K562 (cell line): Measurements from ENCODE around the gene SLC35A2. TPM values are rescaled to one million over a fixed set of nuclear protein-coding genes. Genes with fewer than 3 reads are reported as not detected.

Experiments used
- BCLAF1 ChIP-seq, 2 experiments: fragments of 450-650 bp in 1 of 2; IDR thresholded peaks; 2 replicates each; pipeline ENCODE4 v1.6.1; 2011 to 2017; ENCODE audit warnings: low read depth in 2 of 2, antibody characterized with exemption in 1 of 2, borderline replicate concordance in 1 of 2, low read length in 1 of 2, mild to moderate bottlenecking in 1 of 2, mixed read lengths in 1 of 2; ENCODE audit not compliant: control insufficient read depth in 1 of 2
- CBX2 ChIP-seq: fragments of 200-600 bp; sonication (generic); IDR thresholded peaks from one replicate; pipeline ENCODE4 v1.6.1; 2012; ENCODE audit warnings: mild to moderate bottlenecking, low read length, inconsistent platforms; ENCODE audit not compliant: insufficient read depth, poor library complexity, severe bottlenecking
- CEBPG ChIP-seq, 3 experiments: fragments of 200-800 bp in 1 of 3; sonication (Bioruptor generic) in 1 of 3; sonication (generic) in 1 of 3; formaldehyde crosslinking in 1 of 3; IDR thresholded peaks in 2 of 3; conservative IDR thresholded peaks in 1 of 3; 2 replicates each; pipeline versions ENCODE4 v1.6.1 to v1.8.0; 2016 to 2022; ENCODE audit warnings: missing compliant biosample characterization in 2 of 3, missing genetic modification characterization in 2 of 3, mild to moderate bottlenecking in 1 of 3, missing genetic modification reagents in 1 of 3
- HMGN3 ChIP-seq: IDR thresholded peaks from 2 replicates; pipeline ENCODE4 v1.6.1; 2011; ENCODE audit warnings: borderline replicate concordance, low read depth, mild to moderate bottlenecking, mixed read lengths, low read length; ENCODE audit not compliant: insufficient read length; ENCODE audit errors: extremely low read depth
- HMGXB4 ChIP-seq: sonication (generic); formaldehyde crosslinking; IDR thresholded peaks from 2 replicates; pipeline ENCODE4 v1.8.1; 2023; ENCODE audit warnings: mild to moderate bottlenecking, missing genetic modification reagents
- MCM2 ChIP-seq: fragments of 450-650 bp; IDR thresholded peaks from 2 replicates; pipeline ENCODE4 v1.6.1; 2017; ENCODE audit warnings: low read depth, mild to moderate bottlenecking
- NONO ChIP-seq, 2 experiments: fragments of 200-400 bp in 1 of 2; fragments of 450-650 bp in 1 of 2; formaldehyde crosslinking in 1 of 2; IDR thresholded peaks; 2 replicates each; pipeline ENCODE4 v1.6.1; 2017; ENCODE audit warnings: low read depth in 2 of 2, mild to moderate bottlenecking in 2 of 2, moderate library complexity in 2 of 2, low read length in 1 of 2
- POLR2AphosphoS5 ChIP-seq: IDR thresholded peaks from 2 replicates; pipeline ENCODE4 v1.6.1; 2011; ENCODE audit warnings: mild to moderate bottlenecking, low read depth, low read length, moderate library complexity; ENCODE audit not compliant: control insufficient read depth, insufficient read depth
- RNF2 ChIP-seq: sonication (generic); IDR thresholded peaks from 2 replicates; pipeline ENCODE4 v1.6.1; 2016
- SP1 ChIP-seq: sonication (generic); formaldehyde crosslinking; IDR thresholded peaks from 2 replicates; pipeline ENCODE4 v1.8.1; 2022; ENCODE audit warnings: mild to moderate bottlenecking, missing genetic modification reagents
- SPI1 ChIP-seq: IDR thresholded peaks from 2 replicates; pipeline ENCODE4 v1.6.1; 2011; ENCODE audit warnings: low read depth, low read length, control low read depth, borderline replicate concordance
- TBP ChIP-seq: optimal IDR thresholded peaks from 2 replicates; pipeline ENCODE3; 2011; ENCODE audit warnings: low read depth, low read length, improper control_type of control experiment
- YY1 ChIP-seq, 3 experiments: IDR thresholded peaks; 2 replicates each; pipeline ENCODE4 v1.6.1; 2011; ENCODE audit warnings: low read length in 2 of 3, mild to moderate bottlenecking in 2 of 3, moderate library complexity in 2 of 3, borderline replicate concordance in 1 of 3, control low read depth in 1 of 3, low read depth in 1 of 3; ENCODE audit not compliant: insufficient read depth in 3 of 3, insufficient replicate concordance in 2 of 3, control insufficient read depth in 1 of 3, insufficient read length in 1 of 3; ENCODE audit errors: extremely low read depth in 1 of 3
- ZFX ChIP-seq: sonication (generic); formaldehyde crosslinking; IDR thresholded peaks from 2 replicates; pipeline ENCODE4 v1.8.0; 2022; ENCODE audit warnings: mild to moderate bottlenecking, missing genetic modification reagents, moderate library complexity
- polyA plus RNA-seq, 8 experiments: library from polyadenylated mRNA; depleted of rRNA in 4 of 8; stranded (reverse) in 5 of 8; unstranded in 3 of 8; fragments of >200 nt; fragmentation: Nextera tagmentation in 2 of 8; fragmentation: Illumina TruSeq in 1 of 8; extraction: Ambion mirVana in 2 of 8; extraction: Trizol in 1 of 8; gene quantifications; 2 replicates each; pipeline versions ENCODE4 v1.2.1 to v1.2.3, GENCODE V29; 2011 to 2014; ENCODE audit warnings: inconsistent platforms in 1 of 8, missing spikeins in 1 of 8
- total RNA-seq, 7 experiments: library from RNA; depleted of rRNA in 6 of 7; stranded (reverse); fragments of >200 nt in 6 of 7; fragmentation: Illumina TruSeq in 2 of 7; extraction: Trizol in 2 of 7; gene quantifications; 2 replicates each; pipeline versions ENCODE4 v1.2.1 to v1.2.3, GENCODE V29; 2011 to 2021; ENCODE audit warnings: low replicate concordance in 1 of 7
- TF ChIP-seq, protein P1 (sequence below): sonication (generic); formaldehyde crosslinking; IDR thresholded peaks from 2 replicates; pipeline ENCODE4 v1.8.0; 2022; ENCODE audit warnings: missing genetic modification reagents, mild to moderate bottlenecking, borderline replicate concordance
- TF ChIP-seq, protein P2 (sequence below), 2 experiments: fragments of 450-650 bp; conservative IDR thresholded peaks; 2 replicates each; pipeline ENCODE4 v1.6.1; 2017; ENCODE audit warnings: mild to moderate bottlenecking in 2 of 2, moderate library complexity in 2 of 2

SLC35A2 gene
- total and polyA plus RNA-seq, 9 of the 15 experiments (the other 6 are each of a cell fraction or from before 2014, with no cell fraction given), result 3.3 to 38.9 (median 20.0) TPM

- TF ChIP-seq YY1 (IDR thresholded peaks at IDR 0.05; ENCODE audit: borderline replicate concordance in 1 of 3, control insufficient read depth in 1 of 3, extremely low read depth in 1 of 3, insufficient read depth in 3 of 3, insufficient read length in 1 of 3, insufficient replicate concordance in 2 of 3, low read depth in 1 of 3, low read length in 2 of 3) (peak; percentile 15 to 88 (median 75)), BCLAF1 (IDR thresholded peaks at IDR 0.05; ENCODE audit: borderline replicate concordance in 1 of 2, control insufficient read depth in 1 of 2, low read depth in 2 of 2, low read length in 1 of 2) (peak in 1 of 2 experiments; percentile 92; a peak in 2 of 4 replicates), SP1 (CRISPR knock-in tag) (peak; percentile 83), CBX2 (no peak), ZFX (peak; percentile 90), SPI1 (peak; percentile 51; the same call in 1 of the 2 replicates), NONO (IDR thresholded peaks at IDR 0.05; ENCODE audit: low read depth in 2 of 2, low read length in 1 of 2) (peak in 1 of 2 experiments; percentile 98; a peak in 2 of 4 replicates), HMGN3 (peak; percentile 65), RNF2 (peak; percentile 44; the same call in 1 of the 2 replicates), CEBPG (CRISPR knock-in tag; IDR thresholded peaks at IDR 0.05) (peak; percentile 55; the same call in 1 of the 2 replicates), CEBPG (tag; conservative IDR thresholded peaks at IDR 0.05 in 1 of 2, IDR thresholded peaks at IDR 0.05 in 1 of 2) (peak in 1 of 2 experiments; percentile 57; a peak in 1 of 4 replicates), POLR2AphosphoS5 (peak; percentile 68), TBP (peak; percentile 88), MCM2 (no peak), HMGXB4 (CRISPR knock-in tag) (peak; percentile 33; the same call in 1 of the 2 replicates)
- TF ChIP-seq, protein P1, sequence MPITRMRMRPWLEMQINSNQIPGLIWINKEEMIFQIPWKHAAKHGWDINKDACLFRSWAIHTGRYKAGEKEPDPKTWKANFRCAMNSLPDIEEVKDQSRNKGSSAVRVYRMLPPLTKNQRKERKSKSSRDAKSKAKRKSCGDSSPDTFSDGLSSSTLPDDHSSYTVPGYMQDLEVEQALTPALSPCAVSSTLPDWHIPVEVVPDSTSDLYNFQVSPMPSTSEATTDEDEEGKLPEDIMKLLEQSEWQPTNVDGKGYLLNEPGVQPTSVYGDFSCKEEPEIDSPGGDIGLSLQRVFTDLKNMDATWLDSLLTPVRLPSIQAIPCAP (CRISPR knock-in tag), result no peak
- TF ChIP-seq, protein P2, sequence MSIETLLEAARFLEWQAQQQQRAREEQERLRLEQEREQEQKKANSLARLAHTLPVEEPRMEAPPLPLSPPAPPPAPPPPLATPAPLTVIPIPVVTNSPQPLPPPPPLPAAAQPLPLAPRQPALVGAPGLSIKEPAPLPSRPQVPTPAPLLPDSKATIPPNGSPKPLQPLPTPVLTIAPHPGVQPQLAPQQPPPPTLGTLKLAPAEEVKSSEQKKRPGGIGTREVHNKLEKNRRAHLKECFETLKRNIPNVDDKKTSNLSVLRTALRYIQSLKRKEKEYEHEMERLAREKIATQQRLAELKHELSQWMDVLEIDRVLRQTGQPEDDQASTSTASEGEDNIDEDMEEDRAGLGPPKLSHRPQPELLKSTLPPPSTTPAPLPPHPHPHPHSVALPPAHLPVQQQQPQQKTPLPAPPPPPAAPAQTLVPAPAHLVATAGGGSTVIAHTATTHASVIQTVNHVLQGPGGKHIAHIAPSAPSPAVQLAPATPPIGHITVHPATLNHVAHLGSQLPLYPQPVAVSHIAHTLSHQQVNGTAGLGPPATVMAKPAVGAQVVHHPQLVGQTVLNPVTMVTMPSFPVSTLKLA (conservative IDR thresholded peaks at IDR 0.05), result peak in 1 of 2 experiments; percentile 61; a peak in 3 of 4 replicates
Observed at GRCh38 chrX:48897625-48898306, 13.7 kb downstream of the SLC35A2 start, which contains the start of the genes PQBP1 and TIMM17B (continued).
